ENCODE results near the gene CEMIP. TPM values are rescaled to one million over a fixed set of nuclear protein-coding genes. Genes with fewer than 3 reads are reported as not detected.

CEMIP gene
- polyA plus RNA-seq, 3 donors = not detected

- H3K4me3 Mint-ChIP-seq = peak overlapping the region in 1 of 2 donors; percentile 21
- H2AFZ ChIP-seq (ENCODE audit: insufficient read depth, low read depth, low read length, poor library complexity, severe bottlenecking) = no peak overlapping the region
- no peak for TF ChIP-seq CTCF (IDR thresholded peaks at IDR 0.05)
- H3K27me3 Mint-ChIP-seq (ENCODE audit: low read depth in 3 of 3) = peaks cover 0 to 1% (median 0%) of the 10 kb centered on the region in 3 donors
- H3K9me3 Mint-ChIP-seq = peaks cover 0 to 1% (median 0%) of the 10 kb centered on the region in 7 donors
- peak overlapping the region in 1 of 7 donors; percentile 9 for H3K27ac Mint-ChIP-seq
- no peaks in the 10 kb centered on the region for H3K27me3 ChIP-seq (ENCODE audit: control insufficient read depth in 2 of 2, insufficient read depth in 2 of 2, low read length in 2 of 2)
- no peak for DNase-seq
- peaks cover 51 to 61% of the 10 kb centered on the region in 2 donors for H3K36me3 Mint-ChIP-seq
- no peak overlapping the region for H3K4me2 ChIP-seq (replicated peaks; ENCODE audit: extremely low read depth, low read length, poor library complexity, severe bottlenecking)
- H3K4me3 ChIP-seq (replicated peaks in 1 of 3; ENCODE audit: low read depth in 2 of 3, low read length in 3 of 3) = no peak overlapping the region
- H4K20me1 ChIP-seq (ENCODE audit: insufficient read depth, low read length) = no peaks in the 10 kb centered on the region
- H3K36me3 ChIP-seq (replicated peaks in 1 of 2; ENCODE audit: control insufficient read depth in 1 of 2, insufficient read depth in 2 of 2, low read length in 2 of 2) = peaks cover 18 to 57% of the 10 kb centered on the region in 2 donors
- no peaks in the 10 kb centered on the region for H3K4me1 Mint-ChIP-seq
- 98% methylated on average over 14 of the region's 16 CpGs for WGBS (ENCODE audit: insufficient coverage)
- intact Hi-C loops (cut with micrococcal nuclease) = no loop called here
- no peak overlapping the region for H3K27ac ChIP-seq (ENCODE audit: low read depth in 1 of 2, low read length in 2 of 2)
- no peaks in the 10 kb centered on the region for H3K79me2 ChIP-seq (ENCODE audit: insufficient read depth, low read length)
- no peaks in the 10 kb centered on the region for H3K9me3 ChIP-seq (replicated peaks in 1 of 2; ENCODE audit: control insufficient read depth in 1 of 2, insufficient read depth in 1 of 2, low read length in 2 of 2)
- no peaks in the 10 kb centered on the region for H3K4me1 ChIP-seq (ENCODE audit: control insufficient read depth in 1 of 2, insufficient read depth in 2 of 2, low read length in 2 of 2)
- no peak overlapping the region for H3K9ac ChIP-seq (ENCODE audit: insufficient read depth, low read length, poor library complexity, severe bottlenecking)
These were observed 163.8 kb downstream of the CEMIP start for GRCh38 chr15:80942746-80943565.

GRCh38 chr15:80944818-80945217, 165.6 kb downstream of the CEMIP start:
- peaks cover 0 to 1% (median 0%) of the 10 kb centered on the region in 3 donors for H3K27me3 Mint-ChIP-seq (ENCODE audit: low read depth in 3 of 3)
- Histone ChIP-seq H3K27ac (ENCODE audit: low read depth in 1 of 2, low read length in 2 of 2) (no peak overlapping the region), H3K79me2 (ENCODE audit: insufficient read depth, low read length) (no peaks in the 10 kb centered on the region), H3K4me3 (replicated peaks in 1 of 3; ENCODE audit: low read depth in 2 of 3, low read length in 3 of 3) (no peak overlapping the region), H2AFZ (ENCODE audit: insufficient read depth, low read depth, low read length, poor library complexity, severe bottlenecking) (no peak overlapping the region), H4K20me1 (ENCODE audit: insufficient read depth, low read length) (no peaks in the 10 kb centered on the region), H3K36me3 (replicated peaks in 1 of 2; ENCODE audit: control insufficient read depth in 1 of 2, insufficient read depth in 2 of 2, low read length in 2 of 2) (peaks cover 30 to 76% of the 10 kb centered on the region in 2 donors), H3K9ac (ENCODE audit: insufficient read depth, low read length, poor library complexity, severe bottlenecking) (no peak overlapping the region), H3K4me1 (ENCODE audit: control insufficient read depth in 1 of 2, insufficient read depth in 2 of 2, low read length in 2 of 2) (no peaks in the 10 kb centered on the region), H3K27me3 (ENCODE audit: control insufficient read depth in 2 of 2, insufficient read depth in 2 of 2, low read length in 2 of 2) (no peaks in the 10 kb centered on the region), H3K4me2 (replicated peaks; ENCODE audit: extremely low read depth, low read length, poor library complexity, severe bottlenecking) (no peak overlapping the region), H3K9me3 (replicated peaks in 1 of 2; ENCODE audit: control insufficient read depth in 1 of 2, insufficient read depth in 1 of 2, low read length in 2 of 2) (no peaks in the 10 kb centered on the region)
- DNase-seq = no peak
- peaks cover 0 to 1% (median 0%) of the 10 kb centered on the region in 7 donors for H3K9me3 Mint-ChIP-seq
- H3K4me1 Mint-ChIP-seq = no peaks in the 10 kb centered on the region
- no peak overlapping the region for H3K4me3 Mint-ChIP-seq
- no peak for TF ChIP-seq CTCF (IDR thresholded peaks at IDR 0.05)
- peaks cover 55 to 78% of the 10 kb centered on the region in 2 donors for H3K36me3 Mint-ChIP-seq
- WGBS (ENCODE audit: insufficient coverage) = 100% methylated on average over 3 of the region's 3 CpGs
- no peak overlapping the region for H3K27ac Mint-ChIP-seq
- intact Hi-C loops (cut with micrococcal nuclease) = no loop called here
